LNCAP (cell line): ENCODE data around the gene TTC34.

Experiments
- TF ChIP-seq, protein P1 (sequence below): fragments of 450-650 bp; IDR thresholded peaks from 2 replicates; pipeline ENCODE4 v1.5.1; 2017; ENCODE audit warnings: mild to moderate bottlenecking

Gene TTC34

GRCh38 chr1:2832506-2833453 is 31.3 kb upstream of the TTC34 start:
- TF ChIP-seq, protein P1, sequence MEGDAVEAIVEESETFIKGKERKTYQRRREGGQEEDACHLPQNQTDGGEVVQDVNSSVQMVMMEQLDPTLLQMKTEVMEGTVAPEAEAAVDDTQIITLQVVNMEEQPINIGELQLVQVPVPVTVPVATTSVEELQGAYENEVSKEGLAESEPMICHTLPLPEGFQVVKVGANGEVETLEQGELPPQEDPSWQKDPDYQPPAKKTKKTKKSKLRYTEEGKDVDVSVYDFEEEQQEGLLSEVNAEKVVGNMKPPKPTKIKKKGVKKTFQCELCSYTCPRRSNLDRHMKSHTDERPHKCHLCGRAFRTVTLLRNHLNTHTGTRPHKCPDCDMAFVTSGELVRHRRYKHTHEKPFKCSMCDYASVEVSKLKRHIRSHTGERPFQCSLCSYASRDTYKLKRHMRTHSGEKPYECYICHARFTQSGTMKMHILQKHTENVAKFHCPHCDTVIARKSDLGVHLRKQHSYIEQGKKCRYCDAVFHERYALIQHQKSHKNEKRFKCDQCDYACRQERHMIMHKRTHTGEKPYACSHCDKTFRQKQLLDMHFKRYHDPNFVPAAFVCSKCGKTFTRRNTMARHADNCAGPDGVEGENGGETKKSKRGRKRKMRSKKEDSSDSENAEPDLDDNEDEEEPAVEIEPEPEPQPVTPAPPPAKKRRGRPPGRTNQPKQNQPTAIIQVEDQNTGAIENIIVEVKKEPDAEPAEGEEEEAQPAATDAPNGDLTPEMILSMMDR: no peak

DNA sequence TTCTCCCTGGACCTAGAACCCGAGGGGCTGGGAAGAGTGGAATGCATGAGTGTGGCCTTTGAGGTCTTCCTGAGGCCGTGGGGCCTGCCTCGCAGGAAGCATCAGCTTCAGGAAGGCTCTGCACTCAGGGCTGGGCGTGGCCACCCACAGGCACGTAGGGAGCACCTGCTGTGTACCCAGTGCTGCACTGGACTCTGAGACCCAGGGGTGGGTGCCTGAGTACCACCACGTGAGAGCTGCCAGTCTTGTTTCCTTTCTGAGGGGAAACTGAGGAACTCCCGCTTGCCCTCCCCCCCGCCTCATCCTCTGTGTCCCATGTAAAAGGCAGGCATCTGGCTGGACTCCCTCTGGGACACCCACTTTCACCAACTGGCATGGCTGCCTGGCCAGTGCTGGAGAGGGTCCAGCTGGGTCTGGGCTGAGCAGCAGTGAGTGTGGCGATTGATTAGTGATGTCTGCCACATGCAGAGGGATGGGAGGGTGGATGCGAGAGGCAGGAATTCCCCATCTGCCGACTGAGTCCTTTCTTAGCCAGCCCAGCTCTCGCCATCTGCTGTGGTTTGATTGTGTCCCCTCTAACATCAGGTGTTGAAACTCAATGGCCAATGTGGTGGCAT is 30.2 kb upstream of the TTC34 start:
- TF ChIP-seq, protein P1: no peak

- TF ChIP-seq, protein P1: no peak
Observed at GRCh38 chr1:2830761-2831425, 29.4 kb upstream of the TTC34 start.

- TF ChIP-seq, protein P1: no peak
Observed at GRCh38 chr1:2829846-2830615, 28.5 kb upstream of the TTC34 start.

DNA sequence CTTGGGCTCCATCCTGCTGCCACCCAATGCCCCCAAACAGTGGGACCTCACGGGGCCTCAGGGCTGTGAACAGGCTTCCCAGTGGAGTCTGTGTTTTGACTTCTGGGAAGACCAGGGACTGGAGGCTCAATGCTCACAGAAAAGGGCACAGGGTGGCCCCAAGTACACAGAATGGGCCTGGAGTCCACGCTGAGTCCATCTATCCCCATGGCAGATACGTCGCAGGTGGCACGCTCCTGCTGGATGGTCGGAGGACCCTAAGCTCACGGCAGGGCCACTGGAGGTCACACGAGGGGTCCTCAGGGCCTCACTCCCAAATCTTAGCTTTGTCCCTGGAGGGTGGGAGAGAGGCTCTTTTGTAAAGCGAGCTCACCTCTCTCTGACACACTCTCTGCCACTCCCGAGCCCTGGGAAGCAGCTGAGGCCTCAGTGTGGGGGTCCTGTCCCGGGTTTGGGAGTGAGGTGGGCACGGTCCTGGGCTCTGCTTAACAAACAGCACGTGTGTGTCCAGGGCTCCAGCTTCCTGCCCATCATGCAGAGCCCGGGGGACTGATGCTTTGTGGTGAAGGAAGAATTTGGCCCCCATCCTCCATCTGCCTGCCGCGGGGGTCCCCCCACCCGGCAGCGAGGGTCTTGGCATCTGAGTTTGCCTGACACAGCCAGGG is 27.2 kb upstream of the TTC34 start:
- TF ChIP-seq, protein P1: no peak

- TF ChIP-seq, protein P1: no peak
Observed at GRCh38 chr1:2826736-2827292, 25.3 kb upstream of the TTC34 start.
